ENCODE measurements around the gene TPSG1. TPM values are rescaled to one million over a fixed set of nuclear protein-coding genes. Genes with fewer than 3 reads are reported as not detected.

Gene TPSG1
- total RNA-seq, 1 experiment from 2014 or later, result not detected

DNA sequence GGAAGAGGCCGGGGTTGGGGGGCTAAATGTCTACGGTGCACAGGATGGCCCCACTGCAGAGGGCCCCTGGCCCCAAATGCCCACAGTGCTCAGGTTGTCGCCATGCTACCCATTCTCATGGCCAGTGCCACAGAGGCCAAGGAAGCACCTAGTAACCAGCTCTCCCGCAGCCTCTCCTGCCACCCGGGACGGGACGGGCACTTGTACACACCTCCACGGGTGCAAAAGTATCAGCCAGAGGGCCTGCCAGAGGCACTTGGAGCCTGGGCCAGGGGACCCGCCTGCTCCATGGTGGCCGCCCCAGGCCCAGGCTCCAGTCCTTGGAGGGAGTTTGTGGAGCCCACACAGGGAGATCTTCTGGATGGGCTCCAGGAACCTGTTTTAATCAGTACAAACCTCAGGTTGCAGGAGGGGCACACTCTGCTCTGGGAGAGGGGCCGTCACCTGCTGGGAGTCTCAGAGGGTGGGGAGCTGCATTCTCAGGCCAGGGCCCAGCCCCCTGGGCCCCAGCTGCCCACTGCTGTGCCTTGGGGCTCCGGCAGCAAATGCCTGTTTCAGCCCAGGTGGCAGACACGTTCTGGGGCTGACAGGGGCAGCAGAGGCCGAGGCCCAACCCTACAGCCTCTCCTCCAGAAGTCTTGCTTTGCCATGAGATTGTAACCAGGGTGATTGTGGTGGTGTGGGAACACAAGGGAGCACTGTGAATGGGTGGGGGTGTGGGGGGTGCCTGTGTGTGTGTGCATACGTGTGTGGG, 38.7 kb upstream of the TPSG1 start:
- Histone ChIP-seq H3K36me3 (ENCODE audit: insufficient read depth, low read length, poor library complexity, severe bottlenecking) (no peaks in the 10 kb centered on the region), H3K9me3 (ENCODE audit: low read depth, low read length, poor library complexity, severe bottlenecking) (no peaks in the 10 kb centered on the region), H3K4me3 (ENCODE audit: low read depth, low read length, poor library complexity, severe bottlenecking) (no peak overlapping the region), H3K27me3 (replicated peaks; ENCODE audit: insufficient read depth, low read depth, low read length, poor library complexity) (no peaks in the 10 kb centered on the region), H3K4me1 (ENCODE audit: insufficient read depth, low read length, poor library complexity, severe bottlenecking) (no peaks in the 10 kb centered on the region), H3K27ac (ENCODE audit: low read depth, low read length, poor library complexity, severe bottlenecking) (no peak overlapping the region)
- no peak for DNase-seq (ENCODE audit: low spot score)
- TF ChIP-seq, protein P1, sequence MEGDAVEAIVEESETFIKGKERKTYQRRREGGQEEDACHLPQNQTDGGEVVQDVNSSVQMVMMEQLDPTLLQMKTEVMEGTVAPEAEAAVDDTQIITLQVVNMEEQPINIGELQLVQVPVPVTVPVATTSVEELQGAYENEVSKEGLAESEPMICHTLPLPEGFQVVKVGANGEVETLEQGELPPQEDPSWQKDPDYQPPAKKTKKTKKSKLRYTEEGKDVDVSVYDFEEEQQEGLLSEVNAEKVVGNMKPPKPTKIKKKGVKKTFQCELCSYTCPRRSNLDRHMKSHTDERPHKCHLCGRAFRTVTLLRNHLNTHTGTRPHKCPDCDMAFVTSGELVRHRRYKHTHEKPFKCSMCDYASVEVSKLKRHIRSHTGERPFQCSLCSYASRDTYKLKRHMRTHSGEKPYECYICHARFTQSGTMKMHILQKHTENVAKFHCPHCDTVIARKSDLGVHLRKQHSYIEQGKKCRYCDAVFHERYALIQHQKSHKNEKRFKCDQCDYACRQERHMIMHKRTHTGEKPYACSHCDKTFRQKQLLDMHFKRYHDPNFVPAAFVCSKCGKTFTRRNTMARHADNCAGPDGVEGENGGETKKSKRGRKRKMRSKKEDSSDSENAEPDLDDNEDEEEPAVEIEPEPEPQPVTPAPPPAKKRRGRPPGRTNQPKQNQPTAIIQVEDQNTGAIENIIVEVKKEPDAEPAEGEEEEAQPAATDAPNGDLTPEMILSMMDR (conservative IDR thresholded peaks at IDR 0.05; ENCODE audit: low read depth, low read length), result no peak
- no peak for TF ChIP-seq EZH2 (IDR thresholded peaks at IDR 0.05; ENCODE audit: borderline replicate concordance, low read depth, low read length, poor library complexity, severe bottlenecking)
- ChIA-PET CTCF (no interaction called here), POLR2A (ENCODE audit: low non-redundant PET) (no interaction called here)
- BruUV-seq (replicated peaks), result no TSS peak
- intact Hi-C loops (cut with micrococcal nuclease; ENCODE audit: unreplicated experiment), result no loop called here

DNA sequence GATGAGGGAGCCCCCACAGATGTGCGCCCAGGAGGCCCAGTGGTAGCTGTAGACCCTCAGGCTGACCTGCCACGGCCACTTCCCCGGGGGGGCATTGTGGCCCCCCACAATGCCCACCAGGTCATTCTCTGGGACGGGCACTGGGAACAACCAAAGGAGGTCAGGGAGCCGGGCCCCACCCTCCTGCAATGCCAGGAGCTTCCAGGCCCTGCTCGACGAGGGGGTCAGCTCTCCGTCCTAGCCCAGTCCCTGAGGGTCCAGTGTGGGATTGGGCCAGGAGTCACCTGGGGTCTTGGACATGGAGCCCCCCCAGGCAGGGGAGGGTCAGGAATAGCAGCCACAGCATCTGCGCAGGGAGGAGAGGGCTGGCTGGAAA, 37.8 kb upstream of the TPSG1 start:
- intact Hi-C loops (cut with micrococcal nuclease; ENCODE audit: unreplicated experiment), result no loop called here
- CTCF ChIA-PET, result no interaction called here
- DNase-seq (ENCODE audit: low spot score), result no peak

DNA sequence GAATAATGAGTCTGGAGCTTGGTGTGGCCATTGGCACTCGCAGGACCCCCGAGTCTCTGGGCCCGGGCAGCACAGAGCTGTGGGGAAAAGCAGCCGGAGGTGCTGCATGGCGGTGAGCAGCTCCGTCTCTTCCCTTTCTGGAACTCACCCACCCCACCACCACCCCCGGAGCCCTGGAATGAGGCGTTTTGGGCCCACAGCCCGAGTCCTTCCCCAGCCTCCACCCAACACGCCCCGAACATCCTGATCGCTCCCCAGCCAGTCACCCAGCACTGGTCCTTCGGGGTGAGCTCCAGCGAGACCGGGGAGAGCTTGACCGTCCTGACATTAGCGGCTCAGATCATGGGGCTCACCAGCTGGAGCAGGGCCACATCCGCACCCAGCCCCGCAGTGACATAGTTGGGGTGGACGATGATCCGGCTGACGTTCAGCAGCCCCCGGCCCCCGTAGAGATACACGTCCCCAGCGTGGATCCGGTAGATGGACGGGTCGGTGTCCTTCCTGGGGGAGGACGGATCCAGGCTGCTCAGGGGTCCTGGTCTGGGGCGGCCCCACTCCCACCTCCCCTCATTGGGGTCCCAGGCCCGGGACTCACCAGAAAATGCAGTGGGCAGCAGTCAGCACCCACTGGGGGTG, 37.3 kb upstream of the TPSG1 start:
- CTCF ChIA-PET, result no interaction called here
- POLR2A ChIA-PET (ENCODE audit: low non-redundant PET), result no interaction called here

More for the DNA sequence above, 37.8 kb upstream of the TPSG1 start:
- POLR2A ChIA-PET (ENCODE audit: low non-redundant PET), result no interaction called here
- Histone ChIP-seq H3K27ac (ENCODE audit: low read depth, low read length, poor library complexity, severe bottlenecking) (no peak overlapping the region), H3K4me1 (ENCODE audit: insufficient read depth, low read length, poor library complexity, severe bottlenecking) (no peaks in the 10 kb centered on the region), H3K27me3 (replicated peaks; ENCODE audit: insufficient read depth, low read depth, low read length, poor library complexity) (no peaks in the 10 kb centered on the region), H3K4me3 (ENCODE audit: low read depth, low read length, poor library complexity, severe bottlenecking) (no peak overlapping the region), H3K9me3 (ENCODE audit: low read depth, low read length, poor library complexity, severe bottlenecking) (no peaks in the 10 kb centered on the region), H3K36me3 (ENCODE audit: insufficient read depth, low read length, poor library complexity, severe bottlenecking) (no peaks in the 10 kb centered on the region)
- no TSS peak for BruUV-seq (replicated peaks)
- TF ChIP-seq EZH2 (IDR thresholded peaks at IDR 0.05; ENCODE audit: borderline replicate concordance, low read depth, low read length, poor library complexity, severe bottlenecking), result no peak
- TF ChIP-seq, protein P1 (conservative IDR thresholded peaks at IDR 0.05; ENCODE audit: low read depth, low read length), result no peak

More for the DNA sequence above, 37.3 kb upstream of the TPSG1 start:
- no peaks in the 10 kb centered on the region for H3K9me3 ChIP-seq (ENCODE audit: low read depth, low read length, poor library complexity, severe bottlenecking)
- intact Hi-C loops (cut with micrococcal nuclease; ENCODE audit: unreplicated experiment), result no loop called here
- no peaks in the 10 kb centered on the region for H3K4me1 ChIP-seq (ENCODE audit: insufficient read depth, low read length, poor library complexity, severe bottlenecking)
- H3K27ac ChIP-seq (ENCODE audit: low read depth, low read length, poor library complexity, severe bottlenecking), result no peak overlapping the region
- TF ChIP-seq, protein P1 (conservative IDR thresholded peaks at IDR 0.05; ENCODE audit: low read depth, low read length), result no peak
- no peak for TF ChIP-seq EZH2 (IDR thresholded peaks at IDR 0.05; ENCODE audit: borderline replicate concordance, low read depth, low read length, poor library complexity, severe bottlenecking)
- H3K27me3 ChIP-seq (replicated peaks; ENCODE audit: insufficient read depth, low read depth, low read length, poor library complexity), result no peaks in the 10 kb centered on the region
- no peak overlapping the region for H3K4me3 ChIP-seq (ENCODE audit: low read depth, low read length, poor library complexity, severe bottlenecking)
- H3K36me3 ChIP-seq (ENCODE audit: insufficient read depth, low read length, poor library complexity, severe bottlenecking), result no peaks in the 10 kb centered on the region
- BruUV-seq (replicated peaks), result no TSS peak
- no peak for DNase-seq (ENCODE audit: low spot score)

Measured in A673 (cell line).